Kidney epithelial cell (primary cell): Measurements from ENCODE around the gene CLPSL2. TPM values are rescaled to one million over a fixed set of nuclear protein-coding genes. Genes with fewer than 3 reads are reported as not detected.

Experiments used
- DNase-seq: peaks from one replicate; pipeline ENCODE4 v3.0.0-alpha.2; 2010; ENCODE audit warnings: low read depth
- H3K27me3 ChIP-seq: 2 replicates; pipeline ENCODE4 v1.6.0; 2011; ENCODE audit warnings: low read length; ENCODE audit not compliant: control insufficient read depth, insufficient read depth
- H3K36me3 ChIP-seq: 2 replicates; pipeline ENCODE4 v1.5.1; 2011; ENCODE audit warnings: low read length; ENCODE audit not compliant: control insufficient read depth, insufficient read depth
- H3K4me3 ChIP-seq: 2 replicates; pipeline ENCODE4 v1.5.1; 2011; ENCODE audit warnings: low read depth, mild to moderate bottlenecking, control low read depth, low read length
- total RNA-seq: library from RNA; depleted of rRNA; stranded (reverse); fragments of >200 nt; gene quantifications from 2 replicates; pipeline ENCODE4 v1.2.3, GENCODE V29; 2015
- TF ChIP-seq, protein P1 (sequence below): IDR thresholded peaks from 2 replicates; pipeline ENCODE4 v1.5.1; 2011; ENCODE audit warnings: mild to moderate bottlenecking, moderate library complexity, low read length, control low read depth, inconsistent platforms; ENCODE audit not compliant: insufficient read depth, poor library complexity, severe bottlenecking

Gene CLPSL2
- total RNA-seq, 1 donor from 2014 or later, result not detected

DNA sequence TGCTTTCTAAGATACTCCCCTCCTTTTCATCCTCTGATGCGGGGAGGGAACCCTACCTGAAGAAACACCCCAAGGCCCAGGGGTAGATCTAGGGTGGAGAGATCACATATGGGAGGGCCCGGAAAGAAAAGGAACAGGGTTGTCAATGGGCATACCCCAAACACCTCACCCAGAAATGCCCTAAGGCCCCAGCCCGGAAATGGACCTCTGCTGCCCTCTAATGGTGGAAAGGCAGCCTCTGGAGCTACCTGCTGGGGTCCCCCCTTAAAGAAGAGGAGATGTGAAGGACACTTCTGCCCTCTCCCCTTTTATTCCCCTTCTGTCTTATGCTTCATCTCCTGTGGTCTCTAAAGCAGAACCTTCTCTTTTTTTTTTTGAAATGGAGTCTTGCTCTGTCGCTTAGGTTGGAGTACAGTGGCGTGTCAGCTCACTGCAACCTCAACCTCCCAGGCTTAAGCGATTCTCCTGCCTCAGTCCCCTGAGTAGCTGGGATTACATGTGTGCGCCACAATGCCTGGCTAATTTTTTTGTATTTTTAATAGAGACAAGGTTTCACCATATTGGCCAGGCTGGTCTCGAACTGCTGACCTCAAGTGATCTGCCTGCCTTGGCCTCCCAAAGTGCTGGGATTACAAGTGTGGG lies 40.0 kb upstream of the CLPSL2 start:
- H3K27me3 ChIP-seq, result no peaks in the 10 kb centered on the region
- no peak for DNase-seq
- TF ChIP-seq, protein P1, sequence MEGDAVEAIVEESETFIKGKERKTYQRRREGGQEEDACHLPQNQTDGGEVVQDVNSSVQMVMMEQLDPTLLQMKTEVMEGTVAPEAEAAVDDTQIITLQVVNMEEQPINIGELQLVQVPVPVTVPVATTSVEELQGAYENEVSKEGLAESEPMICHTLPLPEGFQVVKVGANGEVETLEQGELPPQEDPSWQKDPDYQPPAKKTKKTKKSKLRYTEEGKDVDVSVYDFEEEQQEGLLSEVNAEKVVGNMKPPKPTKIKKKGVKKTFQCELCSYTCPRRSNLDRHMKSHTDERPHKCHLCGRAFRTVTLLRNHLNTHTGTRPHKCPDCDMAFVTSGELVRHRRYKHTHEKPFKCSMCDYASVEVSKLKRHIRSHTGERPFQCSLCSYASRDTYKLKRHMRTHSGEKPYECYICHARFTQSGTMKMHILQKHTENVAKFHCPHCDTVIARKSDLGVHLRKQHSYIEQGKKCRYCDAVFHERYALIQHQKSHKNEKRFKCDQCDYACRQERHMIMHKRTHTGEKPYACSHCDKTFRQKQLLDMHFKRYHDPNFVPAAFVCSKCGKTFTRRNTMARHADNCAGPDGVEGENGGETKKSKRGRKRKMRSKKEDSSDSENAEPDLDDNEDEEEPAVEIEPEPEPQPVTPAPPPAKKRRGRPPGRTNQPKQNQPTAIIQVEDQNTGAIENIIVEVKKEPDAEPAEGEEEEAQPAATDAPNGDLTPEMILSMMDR, result peak; percentile 96
- no peaks in the 10 kb centered on the region for H3K36me3 ChIP-seq
- no peak overlapping the region for H3K4me3 ChIP-seq

DNA sequence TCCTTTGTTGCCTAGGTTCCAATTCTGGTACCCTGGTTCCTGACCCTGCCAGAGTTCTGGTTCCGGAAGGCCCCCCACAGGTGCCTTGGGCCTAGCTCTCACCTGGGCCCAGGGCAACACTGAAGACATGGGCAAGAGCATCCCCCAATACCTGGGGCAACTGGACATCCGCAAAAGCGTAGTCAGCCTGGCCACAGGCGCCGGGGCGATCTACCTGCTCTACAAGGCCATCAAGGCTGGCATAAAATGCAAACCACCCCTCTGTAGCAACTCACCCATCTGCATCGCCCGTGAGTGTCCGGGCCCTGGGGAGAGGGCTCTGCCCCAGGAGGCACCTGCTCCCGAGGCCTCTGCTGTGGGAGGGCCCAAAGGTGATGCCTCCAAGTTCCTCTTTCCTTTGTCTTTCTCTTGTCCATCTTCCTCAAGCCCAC lies 39.4 kb upstream of the CLPSL2 start, which contains the start of gene ARMC12:
TSS of gene ARMC12 (plus strand) at position 51 of the 431 bp plus-strand sequence. CDS start at position 128, 77 bp downstream.
- H3K4me3 ChIP-seq, result no peak within 1 kb of the TSS
- H3K36me3 ChIP-seq, result no peaks in the 10 kb centered on the region
- no peaks in the 10 kb centered on the region for H3K27me3 ChIP-seq
- no peak for DNase-seq
- TF ChIP-seq, protein P1, result no peak

DNA sequence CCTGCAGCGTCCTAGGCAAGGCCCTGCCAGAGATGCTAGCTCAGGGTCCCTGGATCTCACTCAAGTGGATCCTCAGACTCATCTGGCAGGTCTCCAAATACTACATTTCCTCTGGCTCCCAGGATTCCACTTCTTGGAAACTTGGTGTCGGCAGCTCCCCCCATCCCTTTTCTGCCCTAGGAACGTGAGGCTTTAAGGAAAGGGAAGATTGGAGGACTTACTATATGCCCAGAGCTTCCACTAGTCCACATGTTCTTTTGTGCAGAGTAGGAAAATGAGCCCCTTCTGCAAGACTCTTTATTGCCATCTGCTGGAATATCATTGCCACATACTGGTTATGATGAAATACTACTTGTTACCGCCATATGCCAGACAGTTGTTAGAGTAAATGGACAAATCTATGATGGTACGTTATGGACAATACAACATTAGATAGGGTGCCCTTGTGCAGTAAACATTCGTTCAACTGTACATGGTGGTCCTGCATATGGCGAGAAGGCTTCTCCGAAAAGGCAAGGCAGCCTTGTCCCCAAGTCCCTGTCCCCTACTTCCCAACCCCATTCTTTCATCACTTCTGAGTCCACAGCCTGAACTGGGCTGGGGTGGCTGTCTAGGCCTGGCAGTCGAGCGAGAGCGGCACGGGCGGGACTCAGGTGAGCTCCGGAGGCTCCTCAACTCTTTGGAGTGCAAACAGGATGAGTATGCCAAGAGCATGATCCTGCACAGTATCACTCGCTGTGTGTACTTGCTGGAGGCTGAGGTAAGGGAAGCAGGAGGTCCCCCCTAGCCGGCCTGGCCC lies 38.8 kb upstream of the CLPSL2 start:
- DNase-seq, result no peak
- Histone ChIP-seq H3K27me3 (no peaks in the 10 kb centered on the region), H3K4me3 (no peak overlapping the region), H3K36me3 (no peaks in the 10 kb centered on the region)
- TF ChIP-seq, protein P1, result peak; percentile 68

DNA sequence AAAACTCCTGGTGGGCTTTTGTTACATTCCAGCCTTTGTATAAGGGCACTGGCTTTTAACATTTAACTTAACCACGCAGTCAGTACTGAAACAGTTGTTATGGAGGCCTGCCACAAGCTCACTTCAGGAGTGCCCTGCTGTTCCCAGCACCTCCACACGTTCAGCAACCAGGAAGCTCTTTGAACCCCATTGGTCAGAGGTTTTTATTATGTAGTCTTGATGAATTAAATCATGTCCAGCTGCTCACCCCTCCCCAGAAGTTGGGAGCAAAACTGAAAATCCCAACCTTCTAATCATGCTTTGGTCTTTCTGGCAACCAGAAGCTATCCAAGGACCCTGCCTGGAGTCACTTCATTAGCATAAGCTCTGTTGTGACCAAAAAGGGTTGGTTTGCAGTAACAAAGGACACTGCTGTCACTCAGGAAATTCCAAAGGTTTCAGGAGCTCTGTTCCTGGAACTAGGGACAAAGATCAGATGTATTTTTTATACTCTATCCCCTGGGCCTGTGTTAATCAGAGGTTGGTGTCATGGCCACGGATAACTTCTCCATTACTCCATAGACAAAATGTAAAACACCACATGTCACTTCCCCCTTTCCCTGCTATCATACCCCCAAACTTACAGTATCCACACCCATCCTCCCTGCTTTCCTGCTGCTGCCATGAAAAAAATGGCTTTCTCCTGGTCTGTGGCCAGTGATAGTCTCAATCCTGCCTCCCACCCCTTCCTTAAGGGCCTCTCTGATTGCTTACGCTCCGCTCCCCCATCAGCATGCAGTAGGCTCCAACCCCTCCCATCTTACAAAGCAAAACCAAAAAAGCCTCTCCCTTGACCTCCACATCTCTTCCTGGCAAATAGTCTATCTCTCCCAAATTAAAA lies 36.5 kb upstream of the CLPSL2 start:
- Histone ChIP-seq H3K36me3 (no peaks in the 10 kb centered on the region), H3K4me3 (no peak overlapping the region), H3K27me3 (no peaks in the 10 kb centered on the region)
- DNase-seq, result no peak
- TF ChIP-seq, protein P1, result no peak

DNA sequence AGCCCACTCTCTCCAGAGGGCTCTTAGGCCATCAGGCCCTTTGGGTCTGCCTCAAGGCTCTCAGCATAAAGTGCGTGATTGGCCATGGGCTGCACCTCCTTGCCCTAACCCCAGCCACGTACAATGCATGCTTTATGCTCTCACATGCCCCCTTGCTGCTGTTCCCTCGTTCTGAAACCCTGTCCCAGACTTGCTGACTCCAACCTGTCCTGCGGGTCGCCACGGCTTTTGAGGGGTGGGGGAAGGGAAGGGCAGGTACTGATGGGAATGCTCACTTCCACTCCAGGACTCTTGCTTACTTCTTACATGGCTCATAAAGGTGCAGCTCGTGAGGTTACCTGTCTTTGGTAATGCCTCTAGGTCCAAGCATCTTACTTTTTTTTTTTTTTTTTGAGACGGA lies 33.6 kb upstream of the CLPSL2 start:
- no peak overlapping the region for H3K4me3 ChIP-seq
- no peaks in the 10 kb centered on the region for H3K36me3 ChIP-seq
- TF ChIP-seq, protein P1, result no peak
- H3K27me3 ChIP-seq, result no peaks in the 10 kb centered on the region
- DNase-seq, result no peak
